Measurements from ENCODE around the gene TAB2. TPM values are rescaled to one million over a fixed set of nuclear protein-coding genes. Genes with fewer than 3 reads are reported as not detected.
A peak's percentile ranks its signal among the peaks of the same experiment; 100 is the strongest.

The TAB2 gene
- polyA plus RNA-seq, 3 donors: 3.1 to 32.0 (median 6.0) TPM

GRCh38 chr6:149453597-149454345, 136.3 kb downstream of the TAB2 start:
- peaks cover 11 to 22% (median 21%) of the 10 kb centered on the region in 3 donors for H3K27me3 Mint-ChIP-seq (ENCODE audit: low read depth in 3 of 3)
- Histone ChIP-seq H3K27me3 (ENCODE audit: control insufficient read depth in 2 of 2, insufficient read depth in 2 of 2, low read length in 2 of 2) (peaks cover 4 to 17% of the 10 kb centered on the region in 2 donors), H3K9me3 (replicated peaks in 1 of 2; ENCODE audit: control insufficient read depth in 1 of 2, insufficient read depth in 1 of 2, low read length in 2 of 2) (no peaks in the 10 kb centered on the region), H3K79me2 (ENCODE audit: insufficient read depth, low read length) (no peaks in the 10 kb centered on the region), H3K4me1 (ENCODE audit: control insufficient read depth in 1 of 2, insufficient read depth in 2 of 2, low read length in 2 of 2) (peaks cover 19 to 27% of the 10 kb centered on the region in 2 donors), H3K9ac (ENCODE audit: insufficient read depth, low read length, poor library complexity, severe bottlenecking) (peak overlapping the region; percentile 27), H3K4me2 (replicated peaks; ENCODE audit: extremely low read depth, low read length, poor library complexity, severe bottlenecking) (peak overlapping the region; percentile 39), H3K4me3 (replicated peaks in 1 of 3; ENCODE audit: low read depth in 2 of 3, low read length in 3 of 3) (peak overlapping the region in 1 of 3 experiments; percentile 30), H4K20me1 (ENCODE audit: insufficient read depth, low read length) (no peaks in the 10 kb centered on the region), H2AFZ (ENCODE audit: insufficient read depth, low read depth, low read length, poor library complexity, severe bottlenecking) (peak overlapping the region; percentile 50), H3K27ac (ENCODE audit: low read depth in 1 of 2, low read length in 2 of 2) (no peak overlapping the region), H3K36me3 (replicated peaks in 1 of 2; ENCODE audit: control insufficient read depth in 1 of 2, insufficient read depth in 2 of 2, low read length in 2 of 2) (peaks cover 12 to 26% of the 10 kb centered on the region in 2 donors)
- no peak for DNase-seq
- peaks cover 0 to 2% (median 0%) of the 10 kb centered on the region in 7 donors for H3K9me3 Mint-ChIP-seq
- TF ChIP-seq CTCF (IDR thresholded peaks at IDR 0.05): no peak
- H3K36me3 Mint-ChIP-seq: peaks cover 42 to 50% of the 10 kb centered on the region in 2 donors
- H3K4me1 Mint-ChIP-seq: peaks cover 14% of the 10 kb centered on the region
- intact Hi-C loops (cut with micrococcal nuclease): loop anchor here in 1 of 2 donors (5.0 kb wide), 1 partner anchor 64 kb away; no protein-coding TSS in a partner anchor
- 78% methylated on average over 4 of the region's 6 CpGs for WGBS (ENCODE audit: insufficient coverage)
- no peak overlapping the region for H3K27ac Mint-ChIP-seq
- no peak overlapping the region for H3K4me3 Mint-ChIP-seq

DNA sequence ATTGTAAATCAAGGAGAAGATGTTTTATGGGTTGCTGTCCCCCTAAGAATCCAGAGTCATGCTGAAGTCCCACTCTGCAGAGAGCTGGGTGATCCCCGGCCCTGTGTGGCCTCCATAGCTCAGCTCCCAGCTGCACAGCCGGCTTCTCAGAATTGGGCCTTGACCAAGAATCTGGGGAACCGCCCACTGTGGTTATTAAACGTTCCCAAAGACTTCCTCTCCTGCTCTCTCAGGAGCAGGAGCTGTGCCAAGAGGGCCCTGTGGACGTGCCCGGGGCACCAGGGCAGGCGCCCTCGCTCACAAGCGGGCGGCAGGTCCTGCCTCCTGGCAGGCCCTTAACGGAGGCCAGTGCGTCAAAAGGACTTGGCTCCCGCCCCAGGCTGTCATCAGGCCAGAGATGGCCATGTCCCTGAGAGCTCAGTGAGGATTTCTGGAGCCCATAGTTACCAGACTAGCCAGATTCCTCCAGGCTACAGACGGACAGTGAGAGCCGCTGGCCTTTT, 136.9 kb downstream of the TAB2 start:
- WGBS (ENCODE audit: insufficient coverage): 12% methylated on average over 15 of the region's 15 CpGs
- H3K4me2 ChIP-seq (replicated peaks; ENCODE audit: extremely low read depth, low read length, poor library complexity, severe bottlenecking): peak overlapping the region; percentile 39
- H3K27ac Mint-ChIP-seq: no peak overlapping the region

More for the DNA sequence above, 136.9 kb downstream of the TAB2 start:
- Histone ChIP-seq H3K79me2 (ENCODE audit: insufficient read depth, low read length) (no peaks in the 10 kb centered on the region), H3K27me3 (ENCODE audit: control insufficient read depth in 2 of 2, insufficient read depth in 2 of 2, low read length in 2 of 2) (peaks cover 4 to 17% of the 10 kb centered on the region in 2 donors), H3K9me3 (replicated peaks in 1 of 2; ENCODE audit: control insufficient read depth in 1 of 2, insufficient read depth in 1 of 2, low read length in 2 of 2) (no peaks in the 10 kb centered on the region), H3K27ac (ENCODE audit: low read depth in 1 of 2, low read length in 2 of 2) (no peak overlapping the region), H3K4me3 (replicated peaks in 1 of 3; ENCODE audit: low read depth in 2 of 3, low read length in 3 of 3) (peak overlapping the region in 1 of 3 experiments; percentile 30), H3K36me3 (replicated peaks in 1 of 2; ENCODE audit: control insufficient read depth in 1 of 2, insufficient read depth in 2 of 2, low read length in 2 of 2) (peaks cover 16 to 32% of the 10 kb centered on the region in 2 donors), H3K9ac (ENCODE audit: insufficient read depth, low read length, poor library complexity, severe bottlenecking) (peak overlapping the region; percentile 27), H2AFZ (ENCODE audit: insufficient read depth, low read depth, low read length, poor library complexity, severe bottlenecking) (peak overlapping the region; percentile 50), H3K4me1 (ENCODE audit: control insufficient read depth in 1 of 2, insufficient read depth in 2 of 2, low read length in 2 of 2) (peaks cover 19 to 27% of the 10 kb centered on the region in 2 donors), H4K20me1 (ENCODE audit: insufficient read depth, low read length) (no peaks in the 10 kb centered on the region)
- Mint-ChIP-seq H3K36me3 (peaks cover 48 to 56% of the 10 kb centered on the region in 2 donors), H3K9me3 (peaks cover 0 to 2% (median 0%) of the 10 kb centered on the region in 7 donors), H3K4me1 (peaks cover 14% of the 10 kb centered on the region), H3K27me3 (ENCODE audit: low read depth in 3 of 3) (peaks cover 11 to 22% (median 21%) of the 10 kb centered on the region in 3 donors), H3K4me3 (no peak overlapping the region)
- no peak for TF ChIP-seq CTCF (IDR thresholded peaks at IDR 0.05)
- intact Hi-C loops (cut with micrococcal nuclease): loop anchor here in 1 of 2 donors (5.0 kb wide), 1 partner anchor 63 kb away; no protein-coding TSS in a partner anchor
- DNase-seq: no peak
